H54 (cell line): ENCODE results near the gene MSH4.
"Not testable (repeated sequence)": the region's sequence is repeated elsewhere in the genome, so short reads cannot be mapped to it uniquely, and the experiment has no call there.

Source experiments
- DNase-seq: peaks from one replicate; pipeline ENCODE4 v3.0.0; 2011; ENCODE audit warnings: low spot score, mixed read lengths; ENCODE audit not compliant: insufficient read length
- FAIRE-seq: peaks from 3 replicates; lab custom pipeline; 2011; peaks lifted over from hg19 to GRCh38; lab: Jason Lieb, UNC
- POLR2A ChIP-seq: IDR thresholded peaks from 2 replicates; pipeline ENCODE4 v1.6.1; 2011; ENCODE audit warnings: low read depth, mild to moderate bottlenecking, low read length

MSH4 gene

DNA sequence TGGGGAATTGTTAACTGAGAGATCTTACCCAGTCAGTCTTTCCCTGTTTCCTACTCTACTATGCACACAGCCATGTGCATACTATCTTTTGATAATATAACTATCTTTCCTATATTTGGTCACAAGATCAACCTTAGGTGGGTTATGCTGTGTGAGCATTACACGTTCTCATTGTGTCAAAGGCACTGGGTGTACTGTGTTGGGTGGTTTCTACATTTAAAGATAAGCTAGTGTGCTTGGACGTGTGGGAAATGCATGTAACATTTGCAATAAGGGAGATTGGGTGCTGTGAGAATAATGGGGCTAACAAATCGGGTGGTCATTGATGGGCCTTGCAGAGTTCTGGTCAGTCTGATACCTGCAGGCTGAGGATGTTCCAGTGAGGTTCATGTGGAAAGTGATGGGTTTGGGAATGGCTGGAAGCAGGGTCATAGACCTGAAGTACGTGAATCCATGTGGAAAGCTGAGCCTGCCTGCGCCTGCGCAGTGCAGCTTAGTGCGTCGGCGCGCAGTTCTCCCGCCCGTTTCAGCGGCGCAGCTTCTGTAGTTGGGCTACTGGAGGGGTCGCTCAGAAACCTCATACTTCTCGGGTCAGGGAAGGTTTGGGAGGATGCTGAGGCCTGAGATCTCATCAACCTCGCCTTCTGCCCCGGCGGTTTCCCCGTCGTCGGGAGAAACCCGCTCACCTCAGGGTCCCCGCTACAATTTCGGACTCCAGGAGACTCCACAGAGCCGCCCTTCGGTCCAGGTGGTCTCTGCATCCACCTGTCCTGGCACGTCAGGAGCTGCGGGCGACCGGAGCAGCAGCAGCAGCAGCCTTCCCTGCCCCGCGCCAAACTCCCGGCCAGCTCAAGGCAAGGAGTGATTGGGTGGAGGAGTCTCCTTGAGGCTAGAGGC, at the start of gene MSH4:
MSH4 (plus strand) TSS at position 507 of the 897 bp plus-strand sequence; CDS start at position 611, 104 bp downstream.
- FAIRE-seq: no peak
- no peak for TF ChIP-seq POLR2A
- no peak for DNase-seq

DNA sequence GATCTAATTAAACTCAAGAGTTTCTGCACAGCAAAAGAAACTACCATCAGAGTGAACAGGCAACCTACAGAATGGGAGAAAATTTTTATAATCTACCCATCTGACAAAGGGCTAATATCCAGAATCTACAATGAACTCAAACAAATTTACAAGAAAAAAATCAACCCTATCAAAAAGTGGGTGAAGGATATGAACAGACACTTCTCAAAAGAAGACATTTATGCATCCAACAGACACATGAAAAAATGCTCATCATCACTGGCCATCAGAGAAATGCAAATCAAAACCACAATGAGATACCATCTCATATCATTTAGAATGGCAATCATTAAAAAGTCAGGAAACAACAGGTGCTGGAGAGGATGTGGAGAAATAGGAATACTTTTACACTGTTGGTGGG, 39.5 kb upstream of the MSH4 start:
- DNase-seq, FAIRE-seq: not testable (repeated sequence)

DNA sequence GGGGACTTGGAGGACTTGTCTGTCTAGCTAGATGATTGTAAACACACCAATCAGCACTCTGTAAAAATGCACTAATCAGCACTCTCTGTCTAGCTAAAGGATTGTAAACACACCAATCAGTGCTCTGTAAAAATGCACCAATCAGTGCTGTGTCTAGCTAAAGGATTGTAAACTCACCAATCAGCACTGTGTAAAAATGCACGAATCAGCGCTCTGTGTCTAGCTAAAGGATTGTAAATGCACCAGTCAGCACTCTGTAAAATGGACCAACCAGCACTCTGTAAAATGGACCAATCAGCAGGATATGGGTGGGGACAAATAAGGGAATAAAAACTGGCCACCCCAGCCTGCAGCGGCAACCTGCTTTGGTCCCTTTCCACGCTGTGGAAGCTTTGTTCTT, 38.1 kb upstream of the MSH4 start:
- FAIRE-seq, DNase-seq: not testable (repeated sequence)

DNA sequence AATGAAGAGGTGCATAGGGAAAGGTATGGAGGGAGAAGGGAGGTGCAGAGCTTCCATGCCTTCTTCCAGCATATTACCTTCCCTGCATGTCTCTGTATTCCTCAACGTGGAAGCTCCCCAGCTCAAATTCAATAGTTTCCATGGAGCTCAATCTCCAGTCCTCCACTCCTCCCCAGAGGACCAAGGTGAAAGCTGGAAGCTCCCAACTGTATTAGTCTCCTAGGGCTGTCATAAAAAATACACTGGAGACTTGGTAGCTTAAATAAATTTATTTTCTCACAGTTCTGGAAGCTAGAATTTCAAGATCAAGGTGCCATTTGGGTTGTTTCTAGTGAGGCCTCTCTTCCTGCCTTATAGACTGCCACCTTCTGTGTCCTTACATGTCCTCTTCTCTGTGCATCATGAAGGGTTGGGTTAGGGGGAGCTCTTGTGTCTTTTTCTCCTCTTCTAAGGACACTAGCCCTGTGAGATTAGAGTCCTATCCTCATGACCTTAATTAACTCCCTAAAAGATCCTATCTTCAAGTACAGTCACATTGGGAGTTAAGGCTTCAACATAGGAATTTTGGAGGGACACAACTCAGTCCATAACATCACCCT, 32.5 kb upstream of the MSH4 start:
- TF ChIP-seq POLR2A: no peak
- FAIRE-seq (no peak), DNase-seq (no peak)

DNA sequence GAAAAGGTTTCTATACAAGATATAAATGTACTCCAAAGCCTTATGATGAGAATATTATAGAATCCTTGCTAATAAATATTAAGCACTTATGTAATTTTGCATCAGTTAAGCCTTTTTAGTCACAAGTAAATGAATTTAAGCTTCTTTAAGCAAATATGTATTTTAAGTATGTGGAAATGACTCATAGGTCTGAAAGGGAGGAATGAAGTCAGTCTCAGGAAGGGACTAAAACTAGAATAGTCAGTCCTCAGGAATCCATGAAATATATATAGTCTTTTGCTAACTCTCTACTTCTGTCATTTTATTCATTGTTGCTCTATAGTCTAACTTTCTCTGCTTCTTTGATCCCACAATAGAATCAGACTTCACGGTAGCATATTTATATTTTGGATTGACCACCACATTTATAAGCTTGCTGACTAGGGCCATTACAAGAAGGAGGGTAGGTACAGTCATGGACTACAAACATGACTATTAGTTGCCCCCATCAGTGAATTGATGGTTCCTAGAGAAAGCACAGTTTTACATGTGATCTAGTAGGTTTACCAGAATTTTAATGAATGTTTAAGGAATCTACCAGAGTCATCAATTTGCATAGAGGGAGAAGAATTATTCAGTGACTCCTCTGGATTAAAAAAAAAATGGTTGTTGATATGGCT, 30.9 kb upstream of the MSH4 start:
- DNase-seq: peak; percentile 15
- peak; percentile 96 for FAIRE-seq
- TF ChIP-seq POLR2A: no peak

DNA sequence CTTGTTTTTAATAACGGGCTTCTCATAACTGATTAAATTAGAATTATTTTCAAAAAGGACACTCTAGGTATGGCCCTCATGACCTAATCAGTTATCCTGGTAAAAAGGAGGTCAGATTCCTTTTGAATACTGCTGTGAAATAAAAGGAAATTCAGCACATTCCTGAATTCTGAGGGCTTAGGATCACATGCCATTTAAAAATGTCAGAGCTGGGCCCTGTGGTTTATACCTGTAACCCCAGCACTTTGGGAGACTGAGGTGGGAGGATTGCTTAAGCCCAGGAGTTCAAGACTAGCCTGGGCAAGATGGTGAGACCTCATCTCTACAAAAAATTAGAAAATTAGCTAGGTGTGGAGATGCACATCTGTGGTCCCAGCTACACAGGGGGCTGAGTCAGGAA, 28.7 kb upstream of the MSH4 start:
- FAIRE-seq: no peak
- DNase-seq: no peak
- no peak for TF ChIP-seq POLR2A

DNA sequence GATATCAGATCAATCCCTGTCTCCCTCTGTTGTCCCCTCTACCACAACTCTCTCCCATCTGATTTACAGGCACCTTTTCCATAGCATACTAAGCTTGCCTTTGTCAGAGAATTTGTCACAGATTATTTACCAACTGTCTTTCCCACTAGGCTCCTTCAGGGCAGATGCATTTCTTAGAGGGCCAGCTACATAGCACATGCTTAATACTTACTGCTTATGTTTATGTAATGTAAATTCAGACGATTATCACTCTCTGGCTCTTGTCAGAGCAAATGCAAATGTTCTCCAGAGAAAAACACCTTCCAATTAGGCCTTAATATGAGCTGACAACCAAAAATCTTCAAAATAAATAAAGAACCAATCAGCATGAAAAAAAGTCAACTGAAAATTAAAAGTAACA, 25.9 kb upstream of the MSH4 start:
- no peak for TF ChIP-seq POLR2A
- FAIRE-seq (no peak), DNase-seq (no peak)

DNA sequence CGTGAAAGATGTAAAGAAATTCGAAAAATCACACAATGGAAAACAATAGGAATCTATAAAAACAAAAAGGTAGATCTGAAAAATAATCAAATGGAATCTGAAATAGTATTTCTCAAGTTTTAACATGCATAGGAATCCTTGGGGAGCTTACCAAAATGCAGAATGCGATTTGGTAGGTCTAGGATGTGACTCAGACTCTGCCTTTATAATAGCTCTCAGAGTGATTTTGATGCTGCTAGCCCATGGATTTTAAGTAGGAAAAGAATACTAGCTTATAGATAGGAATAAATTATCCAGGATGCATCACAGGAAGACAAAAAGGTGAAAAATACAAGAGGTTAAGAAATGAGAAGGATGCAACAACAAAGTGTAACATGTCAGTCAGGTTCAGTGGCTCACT, 24.7 kb upstream of the MSH4 start:
- FAIRE-seq: no peak
- TF ChIP-seq POLR2A: no peak
- DNase-seq: no peak

DNA sequence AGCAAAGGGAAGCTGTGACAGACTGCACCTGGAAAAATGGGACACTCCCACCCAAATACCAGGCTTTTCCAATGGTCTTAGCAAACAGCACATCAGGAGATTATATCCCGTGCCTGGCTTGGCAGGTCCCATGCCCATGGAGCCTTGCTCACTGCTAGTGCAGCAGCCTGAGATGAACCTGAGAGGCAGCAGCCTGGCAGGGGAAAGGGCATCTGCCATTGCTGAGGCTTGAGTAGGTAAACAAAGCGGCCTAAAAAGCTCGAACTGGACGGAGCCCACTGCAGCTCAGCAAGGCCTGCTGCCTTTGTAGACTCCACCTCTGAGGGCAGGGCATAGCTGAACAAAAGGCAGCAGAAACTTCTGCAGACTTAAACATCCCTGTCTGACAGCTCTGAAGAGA, 18.9 kb upstream of the MSH4 start:
- DNase-seq, FAIRE-seq: not testable (repeated sequence)

DNA sequence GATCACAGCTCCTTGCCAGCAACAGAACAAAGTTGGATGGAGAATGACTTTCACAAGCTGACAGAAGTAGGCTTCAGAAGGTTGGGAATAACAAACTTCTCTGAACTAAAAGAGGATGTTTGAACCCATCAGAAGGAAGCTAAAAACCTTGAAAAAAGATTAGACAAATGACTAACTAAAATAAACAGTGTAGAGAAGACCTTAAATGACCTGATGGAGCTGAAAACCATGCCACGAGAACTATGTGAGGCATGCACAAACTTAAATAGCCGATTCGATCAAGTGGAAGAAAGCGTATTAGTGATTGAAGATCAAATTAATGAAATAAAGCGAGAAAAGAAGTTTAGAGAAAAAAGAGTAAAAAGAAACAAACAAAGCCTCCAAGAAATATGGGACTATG, 18.0 kb upstream of the MSH4 start:
- DNase-seq, FAIRE-seq: not testable (repeated sequence)

DNA sequence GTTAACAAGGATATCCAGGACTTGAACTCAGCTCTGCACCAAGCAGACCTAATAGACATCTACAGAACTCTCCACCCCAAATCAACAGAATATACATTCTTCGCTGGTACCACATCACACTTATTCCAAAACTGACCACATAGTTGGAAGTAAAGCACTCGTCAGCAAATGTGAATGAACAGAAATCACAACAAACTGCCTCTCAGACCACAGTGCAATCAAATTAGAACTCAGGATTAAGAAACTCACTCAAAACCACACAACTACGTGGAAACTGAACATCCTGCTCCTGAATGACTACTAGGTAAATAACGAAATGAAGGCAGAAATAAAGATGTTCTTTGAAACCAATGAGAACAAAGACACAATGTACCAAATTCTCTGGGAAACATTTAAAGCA, 16.5 kb upstream of the MSH4 start:
- not testable (repeated sequence) for FAIRE-seq, DNase-seq

DNA sequence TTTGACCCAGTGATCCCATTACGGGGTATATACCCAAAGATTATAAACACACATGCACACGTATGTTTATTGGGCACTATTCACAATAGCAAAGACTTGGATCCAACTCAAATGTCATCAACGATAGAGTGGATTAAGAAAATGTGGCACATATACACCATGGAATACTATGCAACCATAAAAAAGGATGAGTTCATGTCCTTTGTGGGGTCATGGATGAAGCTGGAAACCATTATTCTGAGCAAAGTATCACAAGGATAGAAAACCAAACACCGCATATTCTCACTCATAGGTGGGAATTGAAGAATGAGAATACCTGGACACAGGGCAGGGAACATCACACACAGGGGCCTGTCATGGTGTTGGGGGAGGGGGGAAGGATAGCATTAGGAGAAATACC, 12.8 kb upstream of the MSH4 start:
- DNase-seq, FAIRE-seq: not testable (repeated sequence)

DNA sequence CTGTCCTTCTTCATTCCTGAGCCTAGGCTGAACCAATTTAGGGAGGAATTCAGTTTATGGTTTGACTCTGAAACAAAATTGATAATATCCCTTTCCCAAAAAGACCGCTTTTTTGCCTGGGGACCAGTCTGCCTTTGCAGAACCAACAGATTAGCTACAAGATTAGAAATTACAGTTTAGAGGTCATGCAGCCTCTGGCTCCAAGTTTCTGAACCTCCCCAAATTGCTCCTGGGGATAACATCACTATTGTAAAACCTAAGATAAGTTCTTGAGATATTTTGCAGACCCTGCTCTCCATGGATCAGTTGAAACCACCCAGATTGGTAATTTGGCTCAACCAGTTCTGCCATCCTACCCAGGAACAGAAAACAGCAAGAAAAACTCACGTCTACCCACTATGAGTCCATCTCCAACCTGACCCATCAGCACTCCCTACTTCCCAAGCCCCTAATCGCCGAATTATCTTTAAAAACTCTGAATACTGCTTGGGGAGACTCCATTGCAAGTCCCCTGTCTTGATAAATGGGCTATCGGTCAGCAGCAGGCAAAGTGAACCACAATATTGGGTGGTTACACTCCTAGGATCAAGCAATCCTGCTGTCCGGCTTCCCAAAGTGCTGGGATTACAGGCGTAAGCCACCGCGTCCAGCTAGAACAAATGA, 11.2 kb upstream of the MSH4 start:
- DNase-seq: no peak
- TF ChIP-seq POLR2A: no peak
- no peak for FAIRE-seq

DNA sequence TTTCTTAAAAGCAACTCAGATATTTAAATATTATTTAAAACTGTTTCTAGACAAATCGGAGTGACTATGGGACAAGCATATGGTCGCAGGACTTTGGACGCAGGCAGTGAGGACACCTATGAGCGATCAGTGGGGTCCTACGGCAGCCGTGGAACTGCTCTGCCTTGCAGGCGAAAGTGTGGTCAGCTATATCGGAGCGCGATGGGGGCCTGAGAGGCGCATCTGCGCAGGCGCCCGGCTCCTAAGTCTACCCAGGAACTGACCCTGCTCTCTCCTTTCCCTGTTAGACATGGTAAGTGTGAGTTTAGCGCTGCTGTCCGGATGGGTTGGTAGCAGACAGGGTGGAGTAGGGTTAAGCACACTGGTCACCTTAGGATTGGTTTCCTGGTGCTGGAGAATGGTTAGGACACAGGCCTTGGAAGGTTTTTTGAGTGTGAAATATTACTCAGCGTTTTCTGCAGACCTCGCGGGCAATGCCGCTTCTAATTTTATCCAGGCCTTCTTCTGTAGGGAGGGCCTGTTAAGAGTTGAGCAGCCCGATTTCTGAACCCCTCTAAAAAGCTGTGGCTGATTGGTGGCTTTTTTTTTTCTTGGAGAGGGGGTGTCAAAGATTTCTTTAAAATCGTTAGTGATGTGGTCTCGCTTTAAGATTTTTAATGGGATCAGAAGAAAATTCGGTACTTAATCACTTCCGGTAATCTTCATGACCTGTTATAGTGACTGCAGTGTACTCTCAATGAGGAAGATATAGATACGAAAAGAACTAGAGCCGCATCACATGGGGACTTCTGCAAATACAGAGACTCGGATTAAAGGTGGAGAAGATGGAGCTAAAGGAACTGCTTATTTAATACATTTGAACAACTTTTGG, 10.5 kb upstream of the MSH4 start, which contains the start of gene RABGGTB:
RABGGTB (plus strand) TSS at position 274 of the 871 bp plus-strand sequence; CDS start at position 290, 16 bp downstream.
- DNase-seq (peak; percentile 77), FAIRE-seq (peak; percentile 92)
- peak; percentile 95 for TF ChIP-seq POLR2A
